Transverse colon (tissue), 4 donors: ENCODE measurements around the gene OSCP1. TPM values are rescaled to one million over a fixed set of nuclear protein-coding genes. Genes with fewer than 3 reads are reported as not detected.

Experiments
- DNase-seq: peaks from one replicate; pipeline ENCODE4 v3.0.0-alpha.2; 2019
- H3K27ac ChIP-seq, 4 donors: fragments of 200-600 bp; sonication (generic); 2 replicates each; pipeline ENCODE4 v1.5.1; 2016 to 2018; ENCODE audit warnings: inconsistent platforms in 4 of 4
- H3K27me3 ChIP-seq: fragments of 200-600 bp; sonication (generic); 2 replicates; pipeline ENCODE4 v1.5.1; 2017; ENCODE audit warnings: inconsistent platforms
- H3K36me3 ChIP-seq, 4 donors: fragments of 200-600 bp; sonication (generic); 2 replicates each; pipeline ENCODE4 v1.5.1; 2017 to 2019; ENCODE audit warnings: inconsistent platforms in 4 of 4
- H3K4me1 ChIP-seq, 4 donors: fragments of 200-600 bp; sonication (generic); 2 replicates each; pipeline ENCODE4 v1.5.1; 2017 to 2020; ENCODE audit warnings: inconsistent platforms in 4 of 4
- H3K4me3 ChIP-seq, 4 donors: fragments of 200-600 bp; sonication (generic); 1 replicate in 1 of 4; 2 replicates in 3 of 4; pipeline versions ENCODE4 v1.5.1 to v1.6.1; 2017 to 2019; ENCODE audit warnings: inconsistent platforms in 4 of 4
- H3K9me3 ChIP-seq, 2 donors: fragments of 200-600 bp; sonication (generic); 2 replicates each; pipeline ENCODE4 v1.5.1; 2017 to 2019; ENCODE audit warnings: inconsistent platforms in 2 of 2
- CTCF ChIP-seq, 5 experiments: fragments of 200-600 bp in 3 of 5; fragments of 450-650 bp in 2 of 5; sonication (generic) in 3 of 5; IDR thresholded peaks; 1 replicate in 2 of 5; 2 replicates in 3 of 5; pipeline ENCODE4 v1.5.1; 2016 to 2017; ENCODE audit warnings: antibody characterized with exemption in 5 of 5, inconsistent platforms in 3 of 5, mild to moderate bottlenecking in 2 of 5, moderate library complexity in 1 of 5
- EP300 ChIP-seq: sonication (generic); formaldehyde crosslinking; IDR thresholded peaks from one replicate; pipeline ENCODE4 v1.6.1; 2017; ENCODE audit warnings: antibody characterized with exemption, low read depth
- POLR2A ChIP-seq: fragments of 450-650 bp; IDR thresholded peaks from one replicate; pipeline ENCODE4 v1.6.1; 2016; ENCODE audit warnings: antibody characterized with exemption, mild to moderate bottlenecking, moderate library complexity
- POLR2AphosphoS5 ChIP-seq, 3 donors: sonication (generic); formaldehyde crosslinking; IDR thresholded peaks; one replicate each; pipeline ENCODE4 v1.6.1; 2016; ENCODE audit warnings: antibody characterized with exemption in 3 of 3
- WGBS, 2 donors: methylation state at CpG; one replicate each; pipeline ENCODE4 v1.1.5; 2018; ENCODE audit warnings: low coverage in 1 of 2; 5-methylcytosine and 5-hydroxymethylcytosine counted together
- in situ Hi-C, 4 donors: fragments of 200-750 bp; cut with MboI; loops; one replicate each; pipeline versions ENCODE4 v1.15.0 to v1.15.1; 2017; ENCODE audit warnings: low sequenced_read_pairs in 3 of 4, low pct_ligation_motif_present in 1 of 4, low pct_unique_long_range_greater_than_20kb in 1 of 4
- intact Hi-C: fragments of 100-400 bp; cut with DNase I; formaldehyde crosslinking; loops from one replicate; pipeline ENCODE4 v1.15.1; 2023; ENCODE audit warnings: low total_unique reads
- total RNA-seq, 4 donors: library from RNA; depleted of rRNA; stranded (reverse); fragments of >200 nt; gene quantifications; one replicate each; pipeline ENCODE4 v1.1.0, GENCODE V29; 2016

The OSCP1 gene
- total RNA-seq, 4 donors from 2014 or later: 1.2 to 4.8 (median 3.7) TPM; not detected in 1

DNA sequence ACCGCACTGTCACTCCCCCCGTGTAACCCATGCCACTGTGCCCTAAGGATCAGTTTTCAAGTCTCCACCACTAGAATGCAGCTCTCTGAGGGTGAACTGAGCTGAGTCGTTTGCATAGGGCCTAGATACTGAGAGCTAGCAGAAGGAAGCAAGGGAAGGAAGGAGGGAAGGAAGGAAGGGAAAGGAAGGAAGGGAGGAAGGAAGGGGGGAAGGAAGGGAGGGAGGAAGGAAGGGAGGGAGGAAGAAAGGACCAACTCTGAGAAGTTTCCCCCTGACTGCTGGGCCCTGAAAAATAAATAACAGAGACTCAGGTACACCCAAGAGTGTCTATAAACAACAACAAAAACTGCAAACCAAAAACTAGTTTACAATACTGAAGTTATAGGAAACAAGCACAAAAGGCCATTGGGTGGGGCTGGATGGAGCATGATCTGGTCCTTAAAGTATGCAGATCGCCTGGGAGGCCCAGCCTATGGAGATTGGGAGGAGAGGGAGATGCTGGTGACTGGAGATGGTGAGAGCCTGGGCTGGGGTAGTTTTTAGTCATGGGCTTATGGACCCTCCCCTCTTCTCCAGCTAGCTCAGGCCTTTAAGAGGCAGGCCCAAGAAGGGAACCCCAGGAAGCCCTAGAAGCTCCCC is 15.6 kb upstream of the OSCP1 start:
- WGBS, 2 donors: 64 to 75% methylated on average over 4 of the region's 4 CpGs
- intact Hi-C loops: no loop called here

DNA sequence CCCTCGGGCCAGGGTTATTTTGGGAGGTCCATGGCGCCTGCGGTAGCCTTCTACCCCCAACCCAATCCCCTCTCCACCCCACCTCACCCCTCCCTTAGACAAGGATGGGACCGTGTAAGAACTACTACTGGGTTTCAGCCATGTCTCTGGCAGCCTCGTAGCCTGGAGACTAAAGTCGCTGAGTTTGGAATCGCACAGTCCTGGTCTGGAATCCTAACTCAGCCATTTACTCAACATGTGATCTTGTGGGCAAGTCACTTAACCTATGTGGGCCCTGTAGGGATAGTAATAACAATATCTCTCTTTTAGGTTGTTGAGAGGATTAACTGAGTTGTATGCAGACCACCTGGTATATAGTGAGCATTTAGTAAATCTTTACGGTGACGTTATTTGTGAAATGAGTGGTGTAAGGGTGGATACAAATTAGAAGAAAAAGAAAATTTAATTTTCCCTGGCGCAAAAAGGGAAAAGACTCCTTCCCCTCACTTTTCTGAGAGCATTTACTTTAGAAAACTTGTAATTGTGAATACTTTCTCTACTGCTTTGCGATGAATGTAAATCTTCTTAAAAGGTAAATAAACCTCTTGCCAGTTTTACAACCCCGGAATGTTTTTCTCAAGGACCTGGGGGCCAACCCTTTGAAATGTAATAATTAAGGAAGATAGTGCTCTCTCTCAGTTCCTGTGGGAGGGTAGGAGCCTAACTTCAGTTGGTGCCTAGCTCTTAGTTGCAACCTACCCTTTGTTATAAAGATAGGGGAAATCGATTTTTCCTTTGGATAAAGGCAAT is 14.5 kb upstream of the OSCP1 start:
- Histone ChIP-seq H3K27ac (peak overlapping the region; percentile 84 to 91 (median 89)), H3K36me3 (peaks cover 0 to 14% (median 4%) of the 10 kb centered on the region in 4 donors), H3K9me3 (no peaks in the 10 kb centered on the region), H3K27me3 (no peaks in the 10 kb centered on the region), H3K4me1 (peaks cover 5 to 22% (median 14%) of the 10 kb centered on the region in 4 donors), H3K4me3 (peak overlapping the region; percentile 31 to 87 (median 74))
- in situ Hi-C loops: no loop called here
- TF ChIP-seq CTCF (IDR thresholded peaks at IDR 0.05) (no peak), POLR2AphosphoS5 (IDR thresholded peaks at IDR 0.05) (no peak), EP300 (no peak), POLR2A (no peak)
- intact Hi-C loops: no loop called here
- DNase-seq: no peak
- 32 to 40% methylated on average over 7 to 13 of the region's 13 CpGs for WGBS, 2 donors

More for the DNA sequence above, 15.6 kb upstream of the OSCP1 start:
- in situ Hi-C loops: no loop called here
- Histone ChIP-seq H3K27ac (no peak overlapping the region), H3K27me3 (no peaks in the 10 kb centered on the region), H3K4me3 (no peak overlapping the region), H3K9me3 (no peaks in the 10 kb centered on the region), H3K4me1 (peaks cover 5 to 22% (median 14%) of the 10 kb centered on the region in 4 donors), H3K36me3 (peaks cover 0 to 5% (median 2%) of the 10 kb centered on the region in 4 donors)
- TF ChIP-seq POLR2AphosphoS5 (IDR thresholded peaks at IDR 0.05) (no peak), POLR2A (no peak), CTCF (IDR thresholded peaks at IDR 0.05) (no peak), EP300 (no peak)
- no peak for DNase-seq

DNA sequence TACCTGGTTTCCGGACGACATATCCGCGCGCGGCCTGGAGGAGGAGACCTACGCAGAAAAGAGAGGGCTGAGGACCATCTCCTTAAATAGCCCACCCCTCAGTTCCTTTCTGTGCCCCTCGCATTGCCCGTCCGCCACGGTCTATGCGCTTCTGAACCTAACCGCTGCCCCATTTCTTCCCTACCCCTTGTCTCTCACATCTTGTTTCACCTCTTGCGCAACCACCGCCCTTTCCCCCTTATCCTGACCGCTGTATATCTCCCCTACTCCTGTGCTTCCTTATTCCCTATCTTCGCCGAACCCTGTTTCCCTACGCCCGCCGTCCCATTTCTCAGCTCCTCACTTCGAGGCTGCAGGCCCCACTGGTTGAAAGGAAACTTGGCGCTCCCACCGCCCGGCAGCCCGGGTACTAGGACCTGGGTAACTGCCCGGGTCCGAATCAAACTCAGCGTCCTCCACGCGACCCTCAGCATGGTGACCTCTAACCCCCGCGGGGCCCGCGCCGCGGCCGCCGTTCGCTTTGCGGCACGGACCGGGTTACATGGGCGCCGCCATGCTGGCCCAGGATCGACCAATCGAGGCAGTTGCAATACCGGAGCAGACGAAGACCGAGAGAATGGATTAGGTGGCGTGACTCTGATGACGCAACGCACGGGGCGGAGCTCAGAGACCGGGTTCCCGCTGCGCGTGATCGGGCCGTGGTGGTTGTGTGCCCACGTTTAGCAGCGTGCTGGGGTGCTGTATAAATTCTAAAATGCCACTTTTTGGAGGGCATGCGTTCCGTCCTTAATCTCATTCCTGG is 13.8 kb upstream of the OSCP1 start, which contains the start of gene MRPS15:
MRPS15 (minus strand) TSS at position 582 of the 802 bp plus-strand sequence; CDS start at position 473, 109 bp downstream.
- Histone ChIP-seq H3K27ac (peak within 1 kb of the TSS; percentile 84 to 91 (median 89)), H3K36me3 (peaks cover 0 to 14% (median 4%) of the 10 kb centered on the region in 4 donors), H3K4me3 (peak within 1 kb of the TSS; percentile 49 to 87 (median 74)), H3K9me3 (no peaks in the 10 kb centered on the region), H3K4me1 (peaks cover 5 to 22% (median 14%) of the 10 kb centered on the region in 4 donors), H3K27me3 (no peaks in the 10 kb centered on the region)
- intact Hi-C loops (no loop called here), in situ Hi-C loops (no loop called here)
- DNase-seq: peak; percentile 97
- TF ChIP-seq EP300 (no peak), POLR2AphosphoS5 (IDR thresholded peaks at IDR 0.05) (peak; percentile 73 to 83 (median 80)), POLR2A (peak; percentile 56)
- 1% methylated on average over 51 of the region's 65 CpGs; no CpG with 5 or more reads in 1 of the 2 donors for WGBS, 2 donors

DNA sequence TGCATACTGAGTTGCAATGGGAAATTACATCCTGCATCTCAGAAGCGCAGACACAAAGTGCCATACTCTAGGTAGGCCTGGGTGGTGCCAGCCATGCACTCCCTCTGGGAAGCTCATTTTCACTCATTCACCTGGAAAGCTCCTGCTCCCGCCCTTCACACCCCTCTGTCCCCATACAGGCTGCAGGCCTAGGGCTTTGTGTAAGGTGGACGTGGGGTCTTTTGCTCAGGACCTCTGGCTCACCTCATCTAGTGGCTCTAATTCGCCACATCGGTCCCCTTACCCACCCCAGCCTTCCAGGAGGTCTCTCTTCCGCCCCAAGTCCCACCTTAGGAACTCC is 13.2 kb upstream of the OSCP1 start:
- Histone ChIP-seq H3K36me3 (peaks cover 0 to 14% (median 4%) of the 10 kb centered on the region in 4 donors), H3K4me3 (peak overlapping the region; percentile 49 to 87 (median 74)), H3K27me3 (no peaks in the 10 kb centered on the region), H3K4me1 (peaks cover 5 to 22% (median 14%) of the 10 kb centered on the region in 4 donors), H3K9me3 (no peaks in the 10 kb centered on the region), H3K27ac (peak overlapping the region; percentile 84 to 91 (median 89))
- no peak for DNase-seq
- in situ Hi-C loops: no loop called here
- intact Hi-C loops: no loop called here
- WGBS, 2 donors: 11 to 21% methylated on average over 4 to 6 of the region's 6 CpGs
- TF ChIP-seq POLR2AphosphoS5 (IDR thresholded peaks at IDR 0.05) (no peak), EP300 (no peak), CTCF (IDR thresholded peaks at IDR 0.05) (no peak), POLR2A (no peak)
